Panc1 (cell line): ENCODE results near the gene RHOXF2. TPM values are rescaled to one million over a fixed set of nuclear protein-coding genes. Genes with fewer than 3 reads are reported as not detected.
"Not testable (repeated sequence)": the region's sequence is repeated elsewhere in the genome, so short reads cannot be mapped to it uniquely, and the experiment has no call there.

Experiments used
- ATAC-seq: fragments of 200-7000 bp; cut with Tn5 transposase; 2 replicates; pipeline ENCODE4 v1.9.1; 2020; ENCODE audit warnings: mild to moderate bottlenecking, moderate library complexity
- Bru-seq: library from RNA; stranded (reverse); fragments of 400-500 nt; gene quantifications from one replicate; lab custom pipeline; 2021; lab: Mats Ljungman, UMichigan
- BruChase-seq, 2 experiments: library from RNA; stranded (reverse); fragments of 400-500 nt; gene quantifications; one replicate each; lab custom pipeline; 2021; lab: Mats Ljungman, UMichigan
- BruUV-seq: library from RNA; stranded (reverse); fragments of 400-500 nt; replicated peaks from 2 replicates; lab custom pipeline; 2021; lab: Mats Ljungman, UMichigan
- CTCF ChIA-PET: fragments of 300-600 bp; sonication (Branson Sonifier 250); formaldehyde crosslinking; loops from one replicate; lab custom pipeline; 2022; ENCODE audit warnings: antibody characterized with exemption; lab: Charles Lee
- POLR2A ChIA-PET: fragments of 300-600 bp; sonication (Branson Sonifier 250); formaldehyde crosslinking; loops from one replicate; lab custom pipeline; 2022; ENCODE audit warnings: antibody characterized with exemption; lab: Charles Lee
- DNase-seq: peaks from one replicate; pipeline ENCODE4 v3.0.0-alpha.2; 2010; ENCODE audit warnings: low read depth, low spot score
- H3K27ac ChIP-seq: 2 replicates; pipeline ENCODE4 v1.5.1; 2011; ENCODE audit warnings: mild to moderate bottlenecking, low read length, inconsistent platforms
- H3K27me3 ChIP-seq: fragments of 200-500 bp; sonication (Bioruptor generic); 2 replicates; pipeline ENCODE4 v1.6.0; 2014; ENCODE audit warnings: low read length, inconsistent platforms; ENCODE audit not compliant: control insufficient read depth, insufficient read depth
- H3K36me3 ChIP-seq: fragments of 200-500 bp; sonication (Bioruptor generic); 2 replicates; pipeline ENCODE4 v1.5.1; 2014; ENCODE audit warnings: inconsistent platforms, mild to moderate bottlenecking, low read length, moderate library complexity; ENCODE audit not compliant: control insufficient read depth, insufficient read depth
- H3K4me1 ChIP-seq: 2 replicates; pipeline ENCODE4 v1.5.1; 2011; ENCODE audit warnings: inconsistent platforms, mild to moderate bottlenecking, low read length, moderate library complexity; ENCODE audit not compliant: control insufficient read depth, insufficient read depth
- H3K4me3 ChIP-seq, 2 experiments: 2 replicates each; pipeline ENCODE4 v1.5.1; 2011 to 2012; ENCODE audit warnings: low read depth in 2 of 2, low read length in 2 of 2, mild to moderate bottlenecking in 2 of 2, inconsistent platforms in 1 of 2, moderate library complexity in 1 of 2
- H3K9me3 ChIP-seq: fragments of 200-500 bp; sonication (Bioruptor generic); 2 replicates; pipeline ENCODE4 v1.5.1; 2014; ENCODE audit warnings: low read depth, mild to moderate bottlenecking, inconsistent platforms, low read length, moderate library complexity; ENCODE audit not compliant: control insufficient read depth, insufficient read depth
- POLR2AphosphoS5 ChIP-seq: IDR thresholded peaks from 2 replicates; pipeline ENCODE4 v1.6.1; 2012; ENCODE audit warnings: mild to moderate bottlenecking, low read depth, low read length, moderate library complexity
- SIN3A ChIP-seq: IDR thresholded peaks from 2 replicates; pipeline ENCODE4 v1.6.1; 2012; ENCODE audit warnings: low read depth, mild to moderate bottlenecking, low read length, moderate library complexity, borderline replicate concordance; ENCODE audit not compliant: insufficient read depth
- TCF7L2 ChIP-seq: IDR thresholded peaks from 2 replicates; pipeline ENCODE4 v1.6.1; 2011; ENCODE audit warnings: mild to moderate bottlenecking, low read depth, low read length, inconsistent platforms
- in situ Hi-C: cut with HindIII; loops from 2 replicates; pipeline ENCODE4 v1.10.0; 2016; ENCODE audit warnings: low sequenced_read_pairs, low pct_unique_long_range_greater_than_20kb
- intact Hi-C: fragments of 100-400 bp; cut with micrococcal nuclease; formaldehyde crosslinking; loops from one replicate; pipeline ENCODE4 v1.10.0; 2022; ENCODE audit not compliant: unreplicated experiment
- long read RNA-seq: library from polyadenylated mRNA; unstranded; transcript quantifications from one replicate; pipeline ENCODE4 v2.0.0, GENCODE V29; 2021; ENCODE audit not compliant: unreplicated experiment
- polyA plus RNA-seq: library from polyadenylated mRNA; unstranded; fragments of >200 nt; gene quantifications from one replicate; pipeline ENCODE4 v1.2.1, GENCODE V29; 2012; ENCODE audit warnings: missing spikeins; ENCODE audit not compliant: insufficient read length
- total RNA-seq: library from RNA; stranded (reverse); gene quantifications from one replicate; pipeline ENCODE4 v1.2.1, GENCODE V29; 2021; ENCODE audit not compliant: unreplicated experiment
- TF ChIP-seq, protein P1 (sequence below), 2 experiments: IDR thresholded peaks; 2 replicates each; pipeline ENCODE4 v1.6.1; 2011 to 2012; ENCODE audit warnings: low read depth in 2 of 2, control low read depth in 1 of 2, low read length in 1 of 2, mild to moderate bottlenecking in 1 of 2, moderate library complexity in 1 of 2; ENCODE audit not compliant: insufficient read depth in 1 of 2
- TF ChIP-seq, protein P2 (sequence below): fragments of 450-650 bp; IDR thresholded peaks from 2 replicates; pipeline ENCODE4 v1.5.1; 2017; ENCODE audit warnings: mild to moderate bottlenecking

RHOXF2 gene, protein sequence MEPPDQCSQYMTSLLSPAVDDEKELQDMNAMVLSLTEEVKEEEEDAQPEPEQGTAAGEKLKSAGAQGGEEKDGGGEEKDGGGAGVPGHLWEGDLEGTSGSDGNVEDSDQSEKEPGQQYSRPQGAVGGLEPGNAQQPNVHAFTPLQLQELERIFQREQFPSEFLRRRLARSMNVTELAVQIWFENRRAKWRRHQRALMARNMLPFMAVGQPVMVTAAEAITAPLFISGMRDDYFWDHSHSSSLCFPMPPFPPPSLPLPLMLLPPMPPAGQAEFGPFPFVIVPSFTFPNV
- not detected for total RNA-seq
- polyA plus RNA-seq, result not detected
- Bru-seq, nascent RNA, result not detected
- BruChase-seq, experiment 1, labeled RNA remaining after a 2-hour chase, result not detected
- BruChase-seq, experiment 2, labeled RNA remaining after a 6-hour chase, result not detected
- long read RNA-seq, result 0 reads

DNA sequence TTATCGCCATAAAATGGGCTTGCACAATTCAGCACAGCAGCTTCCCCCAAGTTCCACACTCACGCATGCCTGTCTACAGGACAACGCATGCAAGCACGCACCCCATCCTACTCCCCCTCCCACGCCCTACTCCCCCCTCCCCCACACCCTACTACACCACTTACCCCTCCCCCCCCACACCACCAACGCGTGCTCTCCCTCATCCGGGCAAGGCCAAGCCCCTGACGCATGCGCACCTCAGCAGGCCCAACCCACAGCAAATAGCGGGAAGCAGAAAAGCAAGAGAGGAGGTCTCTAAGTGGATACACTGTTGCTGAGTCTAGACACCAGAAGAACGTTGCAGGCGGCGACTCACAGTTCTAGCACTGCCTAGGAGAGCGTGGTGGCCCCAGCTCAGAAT lies at the start of gene RHOXF2:
Gene RHOXF2 (plus strand): TSS at position 301 of the 400 bp plus-strand sequence. CDS start 138 bp downstream, outside the sequence.
- ATAC-seq, in situ Hi-C loops, POLR2A ChIA-PET, H3K27ac ChIP-seq, H3K4me3 ChIP-seq, H3K36me3 ChIP-seq, H3K4me1 ChIP-seq, H3K27me3 ChIP-seq, BruUV-seq, intact Hi-C loops, H3K9me3 ChIP-seq, DNase-seq, CTCF ChIA-PET: not testable (repeated sequence)

DNA sequence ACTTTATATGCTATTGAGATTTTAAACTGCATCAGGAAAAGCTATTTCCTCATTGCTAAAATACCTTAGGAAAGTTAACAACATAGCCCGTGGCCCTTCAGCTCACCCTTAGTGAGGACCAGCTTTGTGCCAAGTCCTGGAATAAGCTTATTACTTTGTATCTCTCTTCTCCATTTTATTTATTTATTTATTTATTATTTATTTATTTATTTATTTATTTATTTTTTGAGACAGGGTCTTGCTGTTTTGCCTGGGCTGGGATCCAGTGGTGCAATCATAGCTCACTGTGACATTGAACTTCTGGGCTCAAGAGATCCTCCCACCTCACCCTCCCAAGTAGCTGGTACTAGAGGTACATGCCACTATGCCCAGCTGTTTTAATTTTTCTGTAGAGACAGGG lies 49.0 kb upstream of the RHOXF2 start:
- no peak for TF ChIP-seq TCF7L2
- TF ChIP-seq, protein P1, sequence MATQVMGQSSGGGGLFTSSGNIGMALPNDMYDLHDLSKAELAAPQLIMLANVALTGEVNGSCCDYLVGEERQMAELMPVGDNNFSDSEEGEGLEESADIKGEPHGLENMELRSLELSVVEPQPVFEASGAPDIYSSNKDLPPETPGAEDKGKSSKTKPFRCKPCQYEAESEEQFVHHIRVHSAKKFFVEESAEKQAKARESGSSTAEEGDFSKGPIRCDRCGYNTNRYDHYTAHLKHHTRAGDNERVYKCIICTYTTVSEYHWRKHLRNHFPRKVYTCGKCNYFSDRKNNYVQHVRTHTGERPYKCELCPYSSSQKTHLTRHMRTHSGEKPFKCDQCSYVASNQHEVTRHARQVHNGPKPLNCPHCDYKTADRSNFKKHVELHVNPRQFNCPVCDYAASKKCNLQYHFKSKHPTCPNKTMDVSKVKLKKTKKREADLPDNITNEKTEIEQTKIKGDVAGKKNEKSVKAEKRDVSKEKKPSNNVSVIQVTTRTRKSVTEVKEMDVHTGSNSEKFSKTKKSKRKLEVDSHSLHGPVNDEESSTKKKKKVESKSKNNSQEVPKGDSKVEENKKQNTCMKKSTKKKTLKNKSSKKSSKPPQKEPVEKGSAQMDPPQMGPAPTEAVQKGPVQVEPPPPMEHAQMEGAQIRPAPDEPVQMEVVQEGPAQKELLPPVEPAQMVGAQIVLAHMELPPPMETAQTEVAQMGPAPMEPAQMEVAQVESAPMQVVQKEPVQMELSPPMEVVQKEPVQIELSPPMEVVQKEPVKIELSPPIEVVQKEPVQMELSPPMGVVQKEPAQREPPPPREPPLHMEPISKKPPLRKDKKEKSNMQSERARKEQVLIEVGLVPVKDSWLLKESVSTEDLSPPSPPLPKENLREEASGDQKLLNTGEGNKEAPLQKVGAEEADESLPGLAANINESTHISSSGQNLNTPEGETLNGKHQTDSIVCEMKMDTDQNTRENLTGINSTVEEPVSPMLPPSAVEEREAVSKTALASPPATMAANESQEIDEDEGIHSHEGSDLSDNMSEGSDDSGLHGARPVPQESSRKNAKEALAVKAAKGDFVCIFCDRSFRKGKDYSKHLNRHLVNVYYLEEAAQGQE (IDR thresholded peaks at IDR 0.05; ENCODE audit: insufficient read depth in 1 of 2, low read depth in 2 of 2, low read length in 1 of 2), result no peak
- TF ChIP-seq POLR2AphosphoS5, result no peak
- TF ChIP-seq SIN3A, result no peak
- TF ChIP-seq, protein P2, sequence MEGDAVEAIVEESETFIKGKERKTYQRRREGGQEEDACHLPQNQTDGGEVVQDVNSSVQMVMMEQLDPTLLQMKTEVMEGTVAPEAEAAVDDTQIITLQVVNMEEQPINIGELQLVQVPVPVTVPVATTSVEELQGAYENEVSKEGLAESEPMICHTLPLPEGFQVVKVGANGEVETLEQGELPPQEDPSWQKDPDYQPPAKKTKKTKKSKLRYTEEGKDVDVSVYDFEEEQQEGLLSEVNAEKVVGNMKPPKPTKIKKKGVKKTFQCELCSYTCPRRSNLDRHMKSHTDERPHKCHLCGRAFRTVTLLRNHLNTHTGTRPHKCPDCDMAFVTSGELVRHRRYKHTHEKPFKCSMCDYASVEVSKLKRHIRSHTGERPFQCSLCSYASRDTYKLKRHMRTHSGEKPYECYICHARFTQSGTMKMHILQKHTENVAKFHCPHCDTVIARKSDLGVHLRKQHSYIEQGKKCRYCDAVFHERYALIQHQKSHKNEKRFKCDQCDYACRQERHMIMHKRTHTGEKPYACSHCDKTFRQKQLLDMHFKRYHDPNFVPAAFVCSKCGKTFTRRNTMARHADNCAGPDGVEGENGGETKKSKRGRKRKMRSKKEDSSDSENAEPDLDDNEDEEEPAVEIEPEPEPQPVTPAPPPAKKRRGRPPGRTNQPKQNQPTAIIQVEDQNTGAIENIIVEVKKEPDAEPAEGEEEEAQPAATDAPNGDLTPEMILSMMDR, result no peak
- CTCF ChIA-PET, result interaction anchor here (0.6 kb wide), 1 partner anchor 229 kb away, joined by 3 read pairs; no protein-coding TSS in a partner anchor
- H3K27ac ChIP-seq, result no peak overlapping the region
- H3K27me3 ChIP-seq, result no peaks in the 10 kb centered on the region
- DNase-seq, result no peak
- intact Hi-C loops (no loop called here), in situ Hi-C loops (no loop called here)
- POLR2A ChIA-PET, result no interaction called here
- H3K36me3 ChIP-seq, result no peaks in the 10 kb centered on the region
- no TSS peak for BruUV-seq
- no peaks in the 10 kb centered on the region for H3K4me1 ChIP-seq
- H3K9me3 ChIP-seq, result no peaks in the 10 kb centered on the region
- no peak overlapping the region for H3K4me3 ChIP-seq
- ATAC-seq, result no peak

DNA sequence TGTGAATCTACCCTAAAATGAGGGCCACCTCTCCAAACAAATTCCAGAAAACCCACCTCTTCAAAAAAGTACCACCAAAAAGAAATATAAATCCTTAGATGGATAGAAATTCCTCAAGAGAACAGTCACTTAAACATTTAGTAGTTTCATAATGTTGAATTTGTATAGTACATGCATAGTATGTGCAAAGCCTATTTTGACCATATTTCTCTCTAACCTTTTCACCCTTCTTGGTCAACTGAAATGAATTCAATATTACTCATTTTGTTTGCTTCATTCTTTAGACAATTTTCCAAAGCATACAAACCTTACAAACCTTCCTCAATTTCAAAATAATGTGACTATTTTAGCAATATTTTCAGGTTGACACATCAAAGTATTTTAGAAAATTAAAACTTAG lies 46.8 kb upstream of the RHOXF2 start:
- TF ChIP-seq POLR2AphosphoS5 (no peak), TCF7L2 (no peak), SIN3A (no peak)
- TF ChIP-seq, protein P1 (IDR thresholded peaks at IDR 0.05; ENCODE audit: insufficient read depth in 1 of 2, low read depth in 2 of 2, low read length in 1 of 2), result no peak
- TF ChIP-seq, protein P2, result no peak
- CTCF ChIA-PET, result no interaction called here
- Histone ChIP-seq H3K9me3 (no peaks in the 10 kb centered on the region), H3K27ac (no peak overlapping the region), H3K4me3 (no peak overlapping the region), H3K36me3 (no peaks in the 10 kb centered on the region), H3K4me1 (no peaks in the 10 kb centered on the region), H3K27me3 (no peaks in the 10 kb centered on the region)
- BruUV-seq, result no TSS peak
- POLR2A ChIA-PET, result no interaction called here
- ATAC-seq (no peak), DNase-seq (no peak)
- in situ Hi-C loops, result no loop called here
- intact Hi-C loops, result no loop called here
